Endothelial cell of umbilical vein (primary cell): Measurements from ENCODE around the gene SEMA7A. TPM values are rescaled to one million over a fixed set of nuclear protein-coding genes. Genes with fewer than 3 reads are reported as not detected.

Experiments
- BruUV-seq: library from RNA; stranded (reverse); fragments of 400-500 nt; replicated peaks from 2 replicates; lab custom pipeline; 2021; lab: Mats Ljungman, UMichigan
- CTCF ChIA-PET: fragments of 300-600, 350-600 bp; sonication (Branson Sonifier 250); formaldehyde crosslinking; loops from one replicate; lab custom pipeline; 2021; ENCODE audit warnings: antibody characterized with exemption, inconsistent platforms; lab: Charles Lee
- POLR2A ChIA-PET: fragments of 300-600, 350-600 bp; sonication (Branson Sonifier 250); formaldehyde crosslinking; loops from one replicate; lab custom pipeline; 2021; ENCODE audit warnings: antibody characterized with exemption, inconsistent platforms; lab: Charles Lee
- DNase-seq: peaks from one replicate; pipeline ENCODE4 v3.0.0-alpha.2; 2011; ENCODE audit warnings: low read depth, low spot score
- FAIRE-seq: peaks from 2 replicates; lab custom pipeline; 2011; peaks lifted over from hg19 to GRCh38; lab: Jason Lieb, UNC
- H2AFZ ChIP-seq: 2 replicates; pipeline ENCODE4 v1.6.0; 2012; ENCODE audit warnings: low read depth, low read length, control low read depth, inconsistent platforms
- H3K27ac ChIP-seq: 2 replicates; pipeline ENCODE4 v1.5.1; 2011; ENCODE audit warnings: low read depth, mild to moderate bottlenecking, control low read depth, low read length, moderate library complexity; ENCODE audit not compliant: insufficient read depth
- H3K27me3 ChIP-seq, 2 experiments: 2 replicates each; pipeline versions ENCODE4 v1.6.0 to v1.6.1; 2011; ENCODE audit warnings: low read length in 2 of 2, mixed read lengths in 1 of 2; ENCODE audit not compliant: control insufficient read depth in 2 of 2, insufficient read depth in 2 of 2
- H3K36me3 ChIP-seq, 2 experiments: 2 replicates in 1 of 2; 3 replicates in 1 of 2; pipeline ENCODE4 v1.5.1; 2011; ENCODE audit warnings: low read length in 2 of 2, mild to moderate bottlenecking in 1 of 2, moderate library complexity in 1 of 2; ENCODE audit not compliant: control insufficient read depth in 2 of 2, insufficient read depth in 2 of 2; ENCODE audit errors: extremely low read depth in 1 of 2
- H3K4me1 ChIP-seq: 3 replicates; pipeline ENCODE4 v1.5.1; 2011; ENCODE audit warnings: mild to moderate bottlenecking, low read length; ENCODE audit not compliant: control insufficient read depth, insufficient read depth; ENCODE audit errors: extremely low read depth
- H3K4me2 ChIP-seq: 2 replicates; pipeline ENCODE4 v1.6.1; 2011; ENCODE audit warnings: low read length, control low read depth, mixed read lengths; ENCODE audit not compliant: insufficient read depth
- H3K4me3 ChIP-seq, 3 experiments: fragments of 200-600 bp in 1 of 3; sonication (generic), shearing (Covaris generic) in 1 of 3; replicated peaks in 1 of 3; 2 replicates each; pipeline ENCODE4 v1.5.1; 2011 to 2016; ENCODE audit warnings: control low read depth in 3 of 3, low read length in 3 of 3, mild to moderate bottlenecking in 2 of 3, inconsistent platforms in 1 of 3, low read depth in 1 of 3, moderate library complexity in 1 of 3; ENCODE audit not compliant: insufficient read depth in 1 of 3
- H3K79me2 ChIP-seq: 2 replicates; pipeline ENCODE4 v1.6.0; 2012; ENCODE audit warnings: low read length, inconsistent platforms; ENCODE audit not compliant: control insufficient read depth, insufficient read depth
- H3K9ac ChIP-seq: replicated peaks from 2 replicates; pipeline ENCODE3; 2011; ENCODE audit warnings: low read length, control low read depth; ENCODE audit not compliant: insufficient read depth; ENCODE audit errors: extremely low read depth
- H3K9me1 ChIP-seq: replicated peaks from 3 replicates; pipeline ENCODE4 v1.6.0; 2011; ENCODE audit warnings: mild to moderate bottlenecking, low read length; ENCODE audit not compliant: control insufficient read depth, insufficient read depth; ENCODE audit errors: extremely low read depth
- H3K9me3 ChIP-seq: replicated peaks from 2 replicates; pipeline ENCODE4 v1.5.1; 2012; ENCODE audit warnings: low read length, inconsistent platforms; ENCODE audit not compliant: control insufficient read depth, insufficient read depth
- H4K20me1 ChIP-seq: replicated peaks from 2 replicates; pipeline ENCODE3; 2011; ENCODE audit warnings: mild to moderate bottlenecking, low read length; ENCODE audit not compliant: control insufficient read depth, insufficient read depth; ENCODE audit errors: extremely low read depth
- EZH2 ChIP-seq: IDR thresholded peaks from 2 replicates; pipeline ENCODE4 v1.6.1; 2012; ENCODE audit warnings: borderline replicate concordance, low read depth, mild to moderate bottlenecking, moderate library complexity, low read length, inconsistent platforms; ENCODE audit not compliant: severe bottlenecking
- FOS ChIP-seq: IDR thresholded peaks from 2 replicates; pipeline ENCODE4 v1.6.1; 2011; ENCODE audit warnings: mild to moderate bottlenecking, low read length, moderate library complexity, borderline replicate concordance; ENCODE audit not compliant: insufficient read depth
- GATA2 ChIP-seq: IDR thresholded peaks from 2 replicates; pipeline ENCODE4 v1.7.0; 2011; ENCODE audit warnings: low read depth, mild to moderate bottlenecking, moderate library complexity, mixed read lengths, low read length; ENCODE audit not compliant: insufficient read length, insufficient read depth
- JUN ChIP-seq: IDR thresholded peaks from 2 replicates; pipeline ENCODE4 v1.6.1; 2011; ENCODE audit warnings: borderline replicate concordance, low read depth; ENCODE audit not compliant: insufficient read length, insufficient read depth
- MYC ChIP-seq: IDR thresholded peaks from one replicate; pipeline ENCODE4 v1.6.1; 2011; ENCODE audit warnings: mild to moderate bottlenecking, low read depth, low read length
- POLR2A ChIP-seq: IDR thresholded peaks from 2 replicates; pipeline ENCODE4 v1.6.1; 2012; ENCODE audit warnings: low read depth, mild to moderate bottlenecking, control low read depth, low read length
- POLR2AphosphoS5 ChIP-seq: IDR thresholded peaks from 2 replicates; pipeline ENCODE4 v1.6.1; 2012; ENCODE audit warnings: low read depth, mild to moderate bottlenecking, control low read depth, low read length, moderate library complexity; ENCODE audit not compliant: insufficient read depth
- dilution Hi-C: fragments of 300-500 bp; cut with MboI; formaldehyde crosslinking; loops from one replicate; pipeline ENCODE4 v1.15.0; 2019; ENCODE audit warnings: low sequenced_read_pairs; ENCODE audit not compliant: extremely low pct_ligation_motif_present
- intact Hi-C: fragments of 100-400 bp; cut with micrococcal nuclease; formaldehyde crosslinking; loops from one replicate; pipeline ENCODE4 v1.10.0; 2022
- polyA plus RNA-seq, 4 experiments: library from polyadenylated mRNA; depleted of rRNA in 3 of 4; stranded (reverse) in 3 of 4; unstranded in 1 of 4; fragments of >200 nt; gene quantifications; 2 replicates each; pipeline versions ENCODE4 v1.2.1 to v1.2.3, GENCODE V29; 2011 to 2012; ENCODE audit warnings: missing spikeins in 1 of 4
- total RNA-seq: library from RNA; stranded (reverse); gene quantifications from 2 replicates; pipeline ENCODE4 v1.2.3, GENCODE V29; 2021
- TF ChIP-seq, protein P1 (sequence below), 2 donors: IDR thresholded peaks; 1 replicate in 1 of 2; 2 replicates in 1 of 2; pipeline ENCODE4 v1.5.1; 2011; ENCODE audit warnings: low read length in 2 of 2, mild to moderate bottlenecking in 2 of 2, moderate library complexity in 2 of 2, control low read depth in 1 of 2, inconsistent platforms in 1 of 2, low read depth in 1 of 2; ENCODE audit not compliant: insufficient read depth in 1 of 2; ENCODE audit errors: extremely low read depth in 1 of 2
- TF ChIP-seq, protein P2 (sequence below): IDR thresholded peaks from 2 replicates; pipeline ENCODE4 v1.6.1; 2011; ENCODE audit not compliant: insufficient read depth, insufficient read length

The SEMA7A gene
- total and polyA plus RNA-seq, 2 donors (not counting 3 experiments of a cell fraction or from before 2014, with no cell fraction given): 1.7 to 2.0 TPM

DNA sequence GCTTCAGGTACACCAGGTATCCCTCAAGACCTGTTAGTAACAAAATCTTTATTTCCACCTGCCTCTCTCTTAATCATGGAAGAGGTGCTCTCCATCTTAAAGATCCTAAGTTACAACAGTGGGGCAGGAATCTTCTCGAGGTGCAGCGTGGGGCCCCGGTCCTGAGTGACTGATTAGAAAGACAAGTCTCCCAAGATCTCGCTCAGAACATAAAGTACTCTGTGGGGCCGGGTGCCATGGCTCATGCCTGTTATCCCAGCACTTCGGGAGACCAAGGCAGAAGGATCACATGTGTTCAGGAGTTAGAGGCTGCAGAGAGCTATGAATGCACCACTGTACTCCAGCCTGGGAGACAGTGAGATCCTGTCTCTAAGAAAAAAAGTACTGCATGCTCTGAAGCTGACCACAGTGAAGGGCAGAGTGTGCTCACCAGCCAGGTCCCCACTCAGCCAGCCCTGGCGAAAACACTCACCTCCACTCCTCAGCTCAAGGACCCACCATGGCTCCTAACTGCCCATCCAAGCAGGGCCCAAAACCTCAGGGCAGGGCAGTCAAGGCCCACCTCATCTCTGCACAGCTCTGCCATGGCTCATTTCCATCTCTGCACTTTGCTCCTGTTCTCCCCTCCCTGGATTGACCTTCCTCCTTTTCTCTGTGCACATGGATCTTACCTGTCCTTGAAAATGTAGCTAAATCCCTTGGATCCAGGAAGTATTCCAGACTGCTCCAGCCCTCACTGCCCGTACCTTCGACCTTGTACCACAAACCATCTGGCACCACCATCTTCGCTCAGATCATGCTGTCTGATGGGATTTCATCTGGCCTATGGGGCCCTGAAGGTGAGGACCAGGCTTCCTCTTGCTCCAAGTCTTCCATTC is 7.1 kb downstream of the SEMA7A start:
- no peak overlapping the region for H2AFZ ChIP-seq
- H3K36me3 ChIP-seq: no peaks in the 10 kb centered on the region
- no peak overlapping the region for H3K4me3 ChIP-seq
- ChIA-PET CTCF (interaction anchor here (0.9 kb wide), 2 partner anchors 12 to 44 kb away, joined by 3 to 4 read pairs; no protein-coding TSS in a partner anchor), POLR2A (no interaction called here)
- no peak overlapping the region for H3K9ac ChIP-seq
- peaks cover 12 to 16% of the 10 kb centered on the region in 2 experiments for H3K27me3 ChIP-seq
- H3K4me2 ChIP-seq: no peak overlapping the region
- FAIRE-seq (no peak), DNase-seq (no peak)
- BruUV-seq: no TSS peak
- no peaks in the 10 kb centered on the region for H3K9me3 ChIP-seq
- H3K9me1 ChIP-seq: no peaks in the 10 kb centered on the region
- no peak overlapping the region for H3K27ac ChIP-seq
- dilution Hi-C loops (no loop called here), intact Hi-C loops (no loop called here)
- TF ChIP-seq MYC (no peak), EZH2 (no peak), POLR2AphosphoS5 (no peak), GATA2 (no peak), JUN (no peak), POLR2A (no peak), FOS (no peak)
- TF ChIP-seq, protein P1, sequence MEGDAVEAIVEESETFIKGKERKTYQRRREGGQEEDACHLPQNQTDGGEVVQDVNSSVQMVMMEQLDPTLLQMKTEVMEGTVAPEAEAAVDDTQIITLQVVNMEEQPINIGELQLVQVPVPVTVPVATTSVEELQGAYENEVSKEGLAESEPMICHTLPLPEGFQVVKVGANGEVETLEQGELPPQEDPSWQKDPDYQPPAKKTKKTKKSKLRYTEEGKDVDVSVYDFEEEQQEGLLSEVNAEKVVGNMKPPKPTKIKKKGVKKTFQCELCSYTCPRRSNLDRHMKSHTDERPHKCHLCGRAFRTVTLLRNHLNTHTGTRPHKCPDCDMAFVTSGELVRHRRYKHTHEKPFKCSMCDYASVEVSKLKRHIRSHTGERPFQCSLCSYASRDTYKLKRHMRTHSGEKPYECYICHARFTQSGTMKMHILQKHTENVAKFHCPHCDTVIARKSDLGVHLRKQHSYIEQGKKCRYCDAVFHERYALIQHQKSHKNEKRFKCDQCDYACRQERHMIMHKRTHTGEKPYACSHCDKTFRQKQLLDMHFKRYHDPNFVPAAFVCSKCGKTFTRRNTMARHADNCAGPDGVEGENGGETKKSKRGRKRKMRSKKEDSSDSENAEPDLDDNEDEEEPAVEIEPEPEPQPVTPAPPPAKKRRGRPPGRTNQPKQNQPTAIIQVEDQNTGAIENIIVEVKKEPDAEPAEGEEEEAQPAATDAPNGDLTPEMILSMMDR (IDR thresholded peaks at IDR 0.05; ENCODE audit: extremely low read depth in 1 of 2, insufficient read depth in 1 of 2, low read depth in 1 of 2, low read length in 2 of 2): no peak
- TF ChIP-seq, protein P2, sequence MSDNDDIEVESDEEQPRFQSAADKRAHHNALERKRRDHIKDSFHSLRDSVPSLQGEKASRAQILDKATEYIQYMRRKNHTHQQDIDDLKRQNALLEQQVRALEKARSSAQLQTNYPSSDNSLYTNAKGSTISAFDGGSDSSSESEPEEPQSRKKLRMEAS: no peak
- no peaks in the 10 kb centered on the region for H3K79me2 ChIP-seq
- H4K20me1 ChIP-seq: no peaks in the 10 kb centered on the region
- H3K4me1 ChIP-seq: no peaks in the 10 kb centered on the region
